ENCODE measurements around the gene NKX2-4.

The NKX2-4 gene

GRCh38 chr20:21364413-21364812 lies 32.9 kb downstream of the NKX2-4 start:
- in situ Hi-C loops (cut with HindIII; ENCODE audit: low pct_ligation_motif_present, low sequenced_read_pairs) = no loop called here
- H3K27me3 ChIP-seq (replicated peaks) = no peaks in the 10 kb centered on the region
- no peak overlapping the region for H3K27ac ChIP-seq
- H3K4me3 ChIP-seq (ENCODE audit: low read depth, low read length) = no peak overlapping the region
- peaks cover 21% of the 10 kb centered on the region for H3K36me3 ChIP-seq (replicated peaks)
- no peak for DNase-seq
- no peak for TF ChIP-seq CTCF (IDR thresholded peaks at IDR 0.05; ENCODE audit: low read depth, low read length, missing control alignments)

- no peak for TF ChIP-seq CTCF (IDR thresholded peaks at IDR 0.05; ENCODE audit: low read depth, low read length, missing control alignments)
- Histone ChIP-seq H3K27me3 (replicated peaks) (no peaks in the 10 kb centered on the region), H3K36me3 (replicated peaks) (peaks cover 21% of the 10 kb centered on the region), H3K27ac (no peak overlapping the region), H3K4me3 (ENCODE audit: low read depth, low read length) (no peak overlapping the region)
- no peak for DNase-seq
- in situ Hi-C loops (cut with HindIII; ENCODE audit: low pct_ligation_motif_present, low sequenced_read_pairs) = no loop called here
These were observed 36.1 kb downstream of the NKX2-4 start for GRCh38 chr20:21361266-21361665.

GRCh38 chr20:21360705-21361104 lies 36.6 kb downstream of the NKX2-4 start:
- no peak for DNase-seq
- Histone ChIP-seq H3K4me3 (ENCODE audit: low read depth, low read length) (no peak overlapping the region), H3K27ac (no peak overlapping the region), H3K27me3 (replicated peaks) (no peaks in the 10 kb centered on the region), H3K36me3 (replicated peaks) (peaks cover 26% of the 10 kb centered on the region)
- TF ChIP-seq CTCF (IDR thresholded peaks at IDR 0.05; ENCODE audit: low read depth, low read length, missing control alignments) = no peak
- in situ Hi-C loops (cut with HindIII; ENCODE audit: low pct_ligation_motif_present, low sequenced_read_pairs) = no loop called here

- in situ Hi-C loops (cut with HindIII; ENCODE audit: low pct_ligation_motif_present, low sequenced_read_pairs) = no loop called here
- no peak for TF ChIP-seq CTCF (IDR thresholded peaks at IDR 0.05; ENCODE audit: low read depth, low read length, missing control alignments)
- no peak for DNase-seq
- Histone ChIP-seq H3K36me3 (replicated peaks) (peaks cover 23% of the 10 kb centered on the region), H3K4me3 (ENCODE audit: low read depth, low read length) (no peak overlapping the region), H3K27ac (no peak overlapping the region), H3K27me3 (replicated peaks) (no peaks in the 10 kb centered on the region)
These were observed 38.6 kb downstream of the NKX2-4 start for GRCh38 chr20:21358737-21359136.

GRCh38 chr20:21357844-21358243 lies 39.5 kb downstream of the NKX2-4 start:
- no peak overlapping the region for H3K27ac ChIP-seq
- in situ Hi-C loops (cut with HindIII; ENCODE audit: low pct_ligation_motif_present, low sequenced_read_pairs) = no loop called here
- no peak overlapping the region for H3K4me3 ChIP-seq (ENCODE audit: low read depth, low read length)
- H3K27me3 ChIP-seq (replicated peaks) = no peaks in the 10 kb centered on the region
- no peak for DNase-seq
- TF ChIP-seq CTCF (IDR thresholded peaks at IDR 0.05; ENCODE audit: low read depth, low read length, missing control alignments) = no peak
- H3K36me3 ChIP-seq (replicated peaks) = peaks cover 18% of the 10 kb centered on the region

- in situ Hi-C loops (cut with HindIII; ENCODE audit: low pct_ligation_motif_present, low sequenced_read_pairs) = no loop called here
- H3K36me3 ChIP-seq (replicated peaks) = peaks cover 16% of the 10 kb centered on the region
These were observed 40.9 kb downstream of the NKX2-4 start for GRCh38 chr20:21356386-21356785.

More at GRCh38 chr20:21356386-21356785, 40.9 kb downstream of the NKX2-4 start:
- H3K27me3 ChIP-seq (replicated peaks) = no peaks in the 10 kb centered on the region
- no peak overlapping the region for H3K27ac ChIP-seq
- no peak overlapping the region for H3K4me3 ChIP-seq (ENCODE audit: low read depth, low read length)
- no peak for DNase-seq
- TF ChIP-seq CTCF (IDR thresholded peaks at IDR 0.05; ENCODE audit: low read depth, low read length, missing control alignments) = no peak

Data from brain microvascular endothelial cell (primary cell).